Fibroblast of pulmonary artery (primary cell): ENCODE data around the gene OR2AJ1.
A peak's percentile ranks its signal among the peaks of the same experiment; 100 is the strongest.

Experiments used
- DNase-seq: peaks from one replicate; pipeline ENCODE4 v3.0.0-alpha.2; 2010; ENCODE audit warnings: low read depth
- H3K4me3 ChIP-seq: replicated peaks from 2 replicates; pipeline ENCODE4 v1.5.1; 2011; ENCODE audit warnings: low read depth, mild to moderate bottlenecking, control low read depth, low read length, moderate library complexity
- TF ChIP-seq, protein P1 (sequence below): IDR thresholded peaks from 2 replicates; pipeline ENCODE4 v1.5.1; 2011; ENCODE audit warnings: mild to moderate bottlenecking, control low read depth, low read length, inconsistent platforms; ENCODE audit errors: missing control alignments

The OR2AJ1 gene

DNA sequence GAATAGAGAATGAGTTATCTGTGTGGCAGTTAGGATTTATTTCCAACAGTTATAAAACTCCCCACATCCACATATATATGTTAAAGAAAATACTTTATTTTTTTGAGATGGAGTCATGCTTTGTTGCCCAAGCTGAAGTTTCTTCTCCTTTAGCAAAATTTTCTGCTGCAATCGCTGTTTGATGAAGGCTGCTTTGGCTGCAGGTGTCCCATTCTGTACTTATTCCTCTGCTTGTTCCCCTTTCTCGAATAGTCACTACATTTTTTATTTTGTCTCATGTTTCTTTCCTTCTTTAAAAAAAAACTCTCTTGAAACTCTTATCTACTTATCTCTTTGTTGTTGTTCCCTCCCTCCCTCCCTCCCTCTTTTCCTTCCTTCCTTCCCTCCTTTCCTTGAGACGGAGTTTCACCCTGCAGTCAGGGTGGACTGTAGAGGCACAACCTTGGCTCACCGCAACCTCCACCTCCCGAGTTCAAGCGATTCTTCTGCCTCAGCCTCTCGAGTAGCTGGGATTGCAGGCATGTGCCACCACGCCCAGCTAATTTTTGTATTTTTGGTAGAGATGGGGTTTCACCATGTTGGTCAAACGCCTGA lies 18.7 kb upstream of the OR2AJ1 start:
- TF ChIP-seq, protein P1, sequence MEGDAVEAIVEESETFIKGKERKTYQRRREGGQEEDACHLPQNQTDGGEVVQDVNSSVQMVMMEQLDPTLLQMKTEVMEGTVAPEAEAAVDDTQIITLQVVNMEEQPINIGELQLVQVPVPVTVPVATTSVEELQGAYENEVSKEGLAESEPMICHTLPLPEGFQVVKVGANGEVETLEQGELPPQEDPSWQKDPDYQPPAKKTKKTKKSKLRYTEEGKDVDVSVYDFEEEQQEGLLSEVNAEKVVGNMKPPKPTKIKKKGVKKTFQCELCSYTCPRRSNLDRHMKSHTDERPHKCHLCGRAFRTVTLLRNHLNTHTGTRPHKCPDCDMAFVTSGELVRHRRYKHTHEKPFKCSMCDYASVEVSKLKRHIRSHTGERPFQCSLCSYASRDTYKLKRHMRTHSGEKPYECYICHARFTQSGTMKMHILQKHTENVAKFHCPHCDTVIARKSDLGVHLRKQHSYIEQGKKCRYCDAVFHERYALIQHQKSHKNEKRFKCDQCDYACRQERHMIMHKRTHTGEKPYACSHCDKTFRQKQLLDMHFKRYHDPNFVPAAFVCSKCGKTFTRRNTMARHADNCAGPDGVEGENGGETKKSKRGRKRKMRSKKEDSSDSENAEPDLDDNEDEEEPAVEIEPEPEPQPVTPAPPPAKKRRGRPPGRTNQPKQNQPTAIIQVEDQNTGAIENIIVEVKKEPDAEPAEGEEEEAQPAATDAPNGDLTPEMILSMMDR: no peak
- no peak overlapping the region for H3K4me3 ChIP-seq
- DNase-seq: no peak

DNA sequence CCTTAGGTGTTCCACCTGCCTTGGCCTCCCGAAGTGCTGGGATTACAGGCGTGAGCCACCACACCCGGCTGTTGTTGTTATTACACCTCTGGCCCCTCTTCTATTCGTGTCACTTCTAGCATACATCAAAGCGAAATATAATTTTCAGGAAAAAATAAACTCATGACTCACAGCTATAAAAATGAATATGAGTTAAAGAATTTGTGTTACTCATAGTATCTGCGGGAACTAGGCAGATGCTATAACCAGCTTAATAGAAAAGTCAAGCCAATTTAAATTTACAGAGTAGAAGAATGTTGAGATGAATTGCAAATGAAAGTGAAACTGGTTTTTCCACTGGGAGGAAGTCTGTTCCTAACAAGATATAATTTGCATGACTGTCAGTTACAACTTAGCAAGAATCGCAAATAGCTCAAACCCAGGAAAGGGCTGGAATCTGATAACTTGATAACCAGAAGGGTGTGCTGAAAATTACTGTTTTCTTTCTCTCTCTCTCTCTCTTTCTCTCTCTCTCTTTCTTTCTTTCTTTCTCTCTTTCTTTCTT lies 18.1 kb upstream of the OR2AJ1 start:
- peak overlapping the region; percentile 28 for H3K4me3 ChIP-seq
- TF ChIP-seq, protein P1: no peak
- DNase-seq: peak; percentile 23

DNA sequence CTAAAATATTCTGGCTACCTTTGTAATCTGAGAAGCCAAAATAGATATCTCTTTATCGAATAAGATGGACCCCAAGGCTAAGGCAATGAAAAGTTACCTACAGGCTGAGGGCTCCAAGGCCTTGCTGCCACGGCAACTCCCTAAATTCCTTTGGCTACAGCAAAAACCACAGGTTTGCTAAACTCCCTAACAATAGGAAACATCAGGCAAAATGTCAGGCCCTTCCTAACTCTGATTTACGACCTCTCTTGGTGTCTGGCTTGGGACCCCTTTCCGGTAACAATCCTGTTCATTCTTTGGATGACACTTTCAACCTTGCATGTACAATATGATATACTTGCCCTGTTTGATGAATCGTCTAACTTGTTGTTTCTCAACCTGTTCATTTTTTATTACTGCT lies 15.9 kb upstream of the OR2AJ1 start:
- TF ChIP-seq, protein P1: no peak
- no peak overlapping the region for H3K4me3 ChIP-seq
- no peak for DNase-seq

DNA sequence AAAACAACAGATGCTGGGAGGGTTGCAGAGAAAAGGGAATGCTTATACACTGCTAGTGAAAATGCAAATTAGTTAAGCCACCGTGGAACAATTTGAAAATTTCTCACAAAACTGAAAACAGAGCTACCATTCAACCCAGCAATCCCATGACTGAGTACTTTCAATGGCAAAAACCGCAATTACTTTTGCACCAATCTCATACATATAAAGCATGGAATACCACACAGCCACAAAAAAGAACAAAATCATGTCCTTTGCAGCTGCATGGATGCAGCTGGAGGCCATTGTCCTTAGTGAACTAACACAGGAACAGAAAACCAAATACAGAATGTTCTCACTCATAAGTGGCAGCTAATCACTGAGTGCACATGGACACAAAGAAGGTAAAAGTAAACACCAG lies 10.9 kb upstream of the OR2AJ1 start:
- no peak overlapping the region for H3K4me3 ChIP-seq
- DNase-seq: no peak
- TF ChIP-seq, protein P1: no peak

DNA sequence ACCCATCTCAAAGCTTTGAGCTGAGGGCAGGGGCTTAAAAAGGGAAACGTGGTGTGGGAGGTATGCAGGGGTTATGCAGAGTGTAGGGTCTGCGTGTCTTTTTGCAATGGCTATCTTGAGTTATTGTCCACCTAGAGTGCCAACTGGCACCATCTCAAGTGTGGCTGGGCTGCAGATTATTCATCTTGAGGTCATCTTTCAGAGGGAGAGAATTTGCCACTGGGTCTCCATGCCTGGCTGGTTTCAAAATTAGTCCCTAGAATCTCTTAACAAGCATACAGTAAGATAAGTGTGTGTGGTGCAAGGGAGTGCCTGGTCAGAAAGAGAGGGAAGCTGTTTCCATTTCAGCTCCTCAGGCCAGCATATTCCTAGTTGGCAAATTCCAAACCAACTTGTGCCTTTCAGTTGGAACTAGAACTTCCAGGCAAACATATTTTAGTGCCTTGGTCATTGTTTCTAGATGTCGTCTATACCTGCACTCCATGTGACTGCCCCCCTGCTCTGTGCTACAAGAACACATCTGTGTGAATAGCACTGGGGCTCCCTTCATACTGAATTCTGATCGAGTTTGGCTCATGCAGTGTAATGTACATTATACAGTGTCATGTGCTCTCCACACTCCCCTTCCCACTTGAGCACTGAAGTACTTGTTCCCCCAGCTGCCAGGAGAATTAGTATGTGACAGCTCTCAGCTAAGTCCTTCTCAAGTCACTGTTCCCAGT lies 9.6 kb upstream of the OR2AJ1 start:
- TF ChIP-seq, protein P1: no peak
- H3K4me3 ChIP-seq: no peak overlapping the region
- no peak for DNase-seq

DNA sequence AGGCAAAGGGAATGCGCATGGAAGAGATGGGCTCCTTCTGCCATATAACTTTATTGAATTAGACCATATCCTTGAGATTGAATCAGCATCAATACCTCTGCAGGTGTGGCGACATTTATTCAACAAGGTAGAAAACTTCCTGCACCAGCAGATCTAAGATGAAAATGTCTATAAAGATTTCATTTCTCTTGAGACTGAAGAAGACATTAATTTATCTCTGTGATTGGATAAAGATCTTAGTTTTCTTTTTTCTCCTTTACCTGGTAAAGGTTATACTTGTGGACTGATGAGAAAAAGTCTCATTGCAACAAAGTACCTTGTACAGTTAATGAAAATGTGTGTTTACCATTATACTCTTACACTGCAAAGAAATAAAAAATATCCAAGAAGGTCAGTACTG lies 4.7 kb upstream of the OR2AJ1 start, which contains the start of gene OR2T8:
Gene OR2T8 (plus strand): TSS at position 301 of the 400 bp plus-strand sequence. CDS start 766 bp downstream, outside the sequence.
- TF ChIP-seq, protein P1: no peak
- H3K4me3 ChIP-seq: no peak within 1 kb of the TSS
- no peak for DNase-seq
